GM18502 (cell line): Measurements from ENCODE around the gene IQCF6.
"Not testable (repeated sequence)": the region's sequence is repeated elsewhere in the genome, so short reads cannot be mapped to it uniquely, and the experiment has no call there.

ENCODE experiments used
- ATAC-seq: cut with Tn5 transposase; IDR thresholded peaks from one replicate; pipeline ENCODE4 v1.9.1; 2021; ENCODE audit warnings: mild to moderate bottlenecking; ENCODE audit not compliant: unreplicated experiment, poor library complexity

IQCF6 gene

GRCh38 chr3:51777985-51778384, 1.1 kb downstream of the IQCF6 start:
- no peak for ATAC-seq

GRCh38 chr3:51773529-51774056, 5.4 kb downstream of the IQCF6 start:
- ATAC-seq, result no peak

GRCh38 chr3:51759203-51759602, 19.8 kb downstream of the IQCF6 start:
- ATAC-seq, result no peak

GRCh38 chr3:51753763-51754750, 25.0 kb downstream of the IQCF6 start:
- not testable (repeated sequence) for ATAC-seq

- peak; percentile 58 for ATAC-seq
These were observed 27.8 kb downstream of the IQCF6 start for GRCh38 chr3:51751287-51751686.

GRCh38 chr3:51750878-51751277, 28.2 kb downstream of the IQCF6 start:
- ATAC-seq, result no peak

- no peak for ATAC-seq
These were observed 30.7 kb downstream of the IQCF6 start for GRCh38 chr3:51748327-51748726.

- ATAC-seq, result no peak
These were observed 31.2 kb downstream of the IQCF6 start for GRCh38 chr3:51747840-51748239.

GRCh38 chr3:51742978-51743377, 36.1 kb downstream of the IQCF6 start:
- ATAC-seq, result not testable (repeated sequence)

- ATAC-seq, result not testable (repeated sequence)
These were observed 36.7 kb downstream of the IQCF6 start for GRCh38 chr3:51742320-51742719.

GRCh38 chr3:51739110-51739509, 39.9 kb downstream of the IQCF6 start:
- ATAC-seq, result no peak

- no peak for ATAC-seq
These were observed 43.1 kb downstream of the IQCF6 start for GRCh38 chr3:51735950-51736349.

- no peak for ATAC-seq
These were observed 44.0 kb downstream of the IQCF6 start for GRCh38 chr3:51735039-51735438.

GRCh38 chr3:51734572-51734907, 44.5 kb downstream of the IQCF6 start:
- no peak for ATAC-seq

GRCh38 chr3:51733859-51734571, 45.0 kb downstream of the IQCF6 start:
- ATAC-seq, result no peak

- no peak for ATAC-seq
These were observed 49.9 kb downstream of the IQCF6 start for GRCh38 chr3:51729042-51729633.
